ENCODE measurements around the gene LAMTOR1. TPM values are rescaled to one million over a fixed set of nuclear protein-coding genes. Genes with fewer than 3 reads are reported as not detected.
A peak's percentile ranks its signal among the peaks of the same experiment; 100 is the strongest.

LAMTOR1 gene
- total RNA-seq, 1 donor from 2014 or later: 79.1 TPM

DNA sequence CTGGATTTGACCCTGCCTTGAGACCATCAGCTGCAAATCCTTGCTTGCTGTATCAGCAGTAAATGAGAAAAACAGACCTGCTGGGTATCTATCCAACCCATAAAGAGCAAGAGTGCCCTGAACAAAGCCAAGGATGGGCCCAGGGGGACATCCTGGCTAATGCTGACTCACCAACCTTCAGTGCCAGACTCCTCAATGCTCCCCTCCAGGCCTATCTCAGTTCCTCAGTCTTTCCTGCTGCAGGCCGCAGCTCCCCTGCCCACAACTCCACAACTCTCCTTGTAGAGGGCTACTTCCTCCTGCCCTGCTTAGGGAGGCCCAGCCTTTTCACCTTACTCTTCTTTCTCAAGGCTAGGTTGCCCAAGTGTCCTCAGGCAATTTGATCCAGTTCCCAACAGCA, 2.6 kb downstream of the LAMTOR1 start:
- Mint-ChIP-seq H3K27ac (ENCODE audit: unreplicated experiment) (no peak overlapping the region), H3K4me3 (peak overlapping the region; percentile 89), H3K27me3 (ENCODE audit: low read depth) (no peaks in the 10 kb centered on the region)

DNA sequence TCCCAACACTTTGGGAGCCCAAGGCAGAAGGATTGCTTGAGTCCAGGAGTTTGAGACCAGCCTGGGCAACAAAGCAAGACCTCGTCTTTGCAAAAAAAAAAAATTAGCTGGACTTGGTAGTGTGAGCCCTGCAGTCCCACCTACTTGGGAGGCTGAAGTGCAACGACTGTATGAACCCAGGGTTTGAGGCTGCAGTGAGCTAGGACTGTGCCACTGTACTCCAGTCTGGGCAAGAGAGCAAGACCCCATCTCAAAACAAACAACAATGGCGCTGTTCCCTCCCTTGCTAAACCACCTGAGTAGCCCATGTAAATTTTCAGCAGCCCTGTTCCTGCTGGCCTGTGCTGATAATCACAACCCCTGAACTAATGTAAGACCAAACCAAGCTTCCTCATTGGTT, 3.1 kb downstream of the LAMTOR1 start:
- Mint-ChIP-seq H3K4me3 (no peak overlapping the region), H3K4me1 (peaks cover 37% of the 10 kb centered on the region), H3K27me3 (ENCODE audit: low read depth) (no peaks in the 10 kb centered on the region), H3K27ac (ENCODE audit: unreplicated experiment) (peak overlapping the region; percentile 43), H3K9me3 (peaks cover 3% of the 10 kb centered on the region), H3K36me3 (ENCODE audit: low read depth) (peaks cover 9% of the 10 kb centered on the region)
- DNase-seq (ENCODE audit: low read depth, low spot score): no peak
- TF ChIP-seq, protein P1, sequence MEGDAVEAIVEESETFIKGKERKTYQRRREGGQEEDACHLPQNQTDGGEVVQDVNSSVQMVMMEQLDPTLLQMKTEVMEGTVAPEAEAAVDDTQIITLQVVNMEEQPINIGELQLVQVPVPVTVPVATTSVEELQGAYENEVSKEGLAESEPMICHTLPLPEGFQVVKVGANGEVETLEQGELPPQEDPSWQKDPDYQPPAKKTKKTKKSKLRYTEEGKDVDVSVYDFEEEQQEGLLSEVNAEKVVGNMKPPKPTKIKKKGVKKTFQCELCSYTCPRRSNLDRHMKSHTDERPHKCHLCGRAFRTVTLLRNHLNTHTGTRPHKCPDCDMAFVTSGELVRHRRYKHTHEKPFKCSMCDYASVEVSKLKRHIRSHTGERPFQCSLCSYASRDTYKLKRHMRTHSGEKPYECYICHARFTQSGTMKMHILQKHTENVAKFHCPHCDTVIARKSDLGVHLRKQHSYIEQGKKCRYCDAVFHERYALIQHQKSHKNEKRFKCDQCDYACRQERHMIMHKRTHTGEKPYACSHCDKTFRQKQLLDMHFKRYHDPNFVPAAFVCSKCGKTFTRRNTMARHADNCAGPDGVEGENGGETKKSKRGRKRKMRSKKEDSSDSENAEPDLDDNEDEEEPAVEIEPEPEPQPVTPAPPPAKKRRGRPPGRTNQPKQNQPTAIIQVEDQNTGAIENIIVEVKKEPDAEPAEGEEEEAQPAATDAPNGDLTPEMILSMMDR (conservative IDR thresholded peaks at IDR 0.05): no peak

More for the DNA sequence above, 2.6 kb downstream of the LAMTOR1 start:
- H3K36me3 Mint-ChIP-seq (ENCODE audit: low read depth): peaks cover 9% of the 10 kb centered on the region
- no peak for DNase-seq (ENCODE audit: low read depth, low spot score)
- H3K4me1 Mint-ChIP-seq: peaks cover 37% of the 10 kb centered on the region
- H3K9me3 Mint-ChIP-seq: peaks cover 3% of the 10 kb centered on the region
- TF ChIP-seq, protein P1 (conservative IDR thresholded peaks at IDR 0.05): no peak

DNA sequence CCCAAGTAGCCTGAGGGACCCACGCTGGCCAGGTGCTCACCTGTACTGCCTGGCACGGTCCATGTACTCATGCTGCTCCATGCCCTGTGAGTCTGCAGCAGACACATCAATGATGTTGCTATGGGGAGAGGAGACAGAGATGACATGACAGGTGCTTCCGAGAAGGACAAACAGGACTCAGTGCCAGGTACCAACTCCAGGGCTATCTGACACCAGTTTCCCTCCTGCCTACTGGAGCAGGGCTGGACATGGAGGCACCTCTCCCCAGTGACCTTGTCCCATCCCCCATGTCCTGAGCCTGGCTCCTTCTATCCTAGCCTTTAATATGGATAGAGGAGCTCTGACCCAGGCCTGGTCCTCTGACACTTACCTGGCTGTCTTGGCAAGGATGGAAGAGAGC, 4.4 kb downstream of the LAMTOR1 start:
- peaks cover 3% of the 10 kb centered on the region for H3K9me3 Mint-ChIP-seq
- no peaks in the 10 kb centered on the region for H3K27me3 Mint-ChIP-seq (ENCODE audit: low read depth)

DNA sequence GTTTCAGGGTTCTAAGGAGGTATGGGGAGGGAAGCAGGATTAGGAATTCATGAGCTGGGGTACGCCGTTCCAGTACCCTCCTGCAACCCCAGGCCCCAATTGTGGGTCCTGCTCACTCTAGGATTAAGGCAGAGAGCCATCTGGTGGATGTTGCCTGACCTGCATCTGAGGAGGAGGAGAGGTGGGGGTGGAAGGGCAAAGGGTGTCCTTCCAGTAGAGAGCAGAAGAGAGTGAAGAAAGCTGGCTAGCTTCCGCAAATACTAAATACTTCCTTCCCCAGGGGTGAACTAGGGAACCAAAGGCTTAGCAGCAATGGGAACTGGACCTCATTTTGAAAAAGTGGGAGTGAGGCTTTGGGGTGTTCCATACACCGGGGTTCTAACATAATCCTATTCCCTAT, 11.8 kb downstream of the LAMTOR1 start:
- H3K4me1 Mint-ChIP-seq: no peaks in the 10 kb centered on the region
- H3K27ac Mint-ChIP-seq (ENCODE audit: unreplicated experiment): no peak overlapping the region
- peak; percentile 58 for DNase-seq (ENCODE audit: low read depth, low spot score)
- TF ChIP-seq, protein P1 (conservative IDR thresholded peaks at IDR 0.05): peak; percentile 80
- H3K27me3 Mint-ChIP-seq (ENCODE audit: low read depth): no peaks in the 10 kb centered on the region
- H3K4me3 Mint-ChIP-seq: peak overlapping the region; percentile 28
- no peaks in the 10 kb centered on the region for H3K9me3 Mint-ChIP-seq
- no peaks in the 10 kb centered on the region for H3K36me3 Mint-ChIP-seq (ENCODE audit: low read depth)

More for the DNA sequence above, 4.4 kb downstream of the LAMTOR1 start:
- H3K4me3 Mint-ChIP-seq: peak overlapping the region; percentile 49
- no peak for DNase-seq (ENCODE audit: low read depth, low spot score)
- no peak overlapping the region for H3K27ac Mint-ChIP-seq (ENCODE audit: unreplicated experiment)
- peaks cover 9% of the 10 kb centered on the region for H3K36me3 Mint-ChIP-seq (ENCODE audit: low read depth)
- TF ChIP-seq, protein P1 (conservative IDR thresholded peaks at IDR 0.05): no peak
- H3K4me1 Mint-ChIP-seq: peaks cover 29% of the 10 kb centered on the region

DNA sequence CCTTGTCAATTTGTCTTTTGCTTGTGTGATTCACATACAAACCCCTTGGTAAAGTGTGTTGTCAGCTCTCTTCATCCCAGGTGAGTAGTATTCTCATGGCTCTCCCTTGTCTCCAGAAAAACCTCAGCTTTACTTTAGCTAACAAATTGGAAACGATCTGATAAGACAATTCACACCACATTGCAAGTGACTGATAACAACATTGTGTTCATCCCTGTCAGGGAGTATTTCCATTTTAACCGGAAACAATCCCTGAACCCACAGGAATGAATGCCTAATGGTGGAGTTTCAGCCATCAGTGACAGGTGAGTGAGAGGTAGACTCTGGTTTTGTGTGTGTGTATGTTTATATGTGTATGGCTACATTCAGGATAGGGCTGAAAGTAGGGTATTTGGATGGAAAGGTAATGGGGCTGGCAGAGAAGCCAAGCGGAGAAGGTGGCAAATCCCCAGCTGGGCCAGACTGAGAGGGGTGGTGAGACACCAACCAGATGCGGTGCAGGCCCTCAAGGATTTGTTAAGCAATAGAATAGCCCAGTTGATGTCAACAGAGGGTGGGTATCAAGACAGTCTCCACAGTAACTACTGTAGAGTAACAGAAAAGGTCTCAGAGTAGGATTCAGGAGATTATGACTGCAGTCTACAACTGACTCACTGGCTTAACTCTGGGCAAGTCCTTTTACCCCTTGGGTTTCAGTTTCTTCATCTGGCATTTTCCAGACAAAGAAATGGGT, 14.9 kb downstream of the LAMTOR1 start:
- no peak for DNase-seq (ENCODE audit: low read depth, low spot score)
- Mint-ChIP-seq H3K27ac (ENCODE audit: unreplicated experiment) (no peak overlapping the region), H3K4me3 (no peak overlapping the region), H3K36me3 (ENCODE audit: low read depth) (no peaks in the 10 kb centered on the region), H3K9me3 (no peaks in the 10 kb centered on the region), H3K27me3 (ENCODE audit: low read depth) (no peaks in the 10 kb centered on the region), H3K4me1 (peaks cover 6% of the 10 kb centered on the region)
- TF ChIP-seq, protein P1 (conservative IDR thresholded peaks at IDR 0.05): no peak

Measured in neural crest cell (in vitro differentiated cells).